Sciatic nerve (tissue), 2 donors: ENCODE data around the gene S1PR3. TPM values are rescaled to one million over a fixed set of nuclear protein-coding genes. Genes with fewer than 3 reads are reported as not detected.

Experiments used
- ATAC-seq: fragments of 200-7000 bp; cut with Tn5 transposase; one replicate; pipeline ENCODE4 v1.9.1; 2020; ENCODE audit warnings: mild to moderate bottlenecking, moderate library complexity
- DNase-seq: peaks from one replicate; pipeline ENCODE4 v3.0.0-alpha.2; 2020; ENCODE audit warnings: low spot score
- intact Hi-C: fragments of 100-400 bp; cut with DNase I; formaldehyde crosslinking; loops from one replicate; pipeline ENCODE4 v1.14.2; 2022
- total RNA-seq: library from RNA; stranded (reverse); fragmentation: NEBNext Ultra II Directional; extraction: Animal tissue kit (Norgen Biotek cat#: 25700); gene quantifications from one replicate; pipeline ENCODE4 v1.2.1, GENCODE V29; 2021
- donor health status: DM: no; HTN: no; CAD: no.
- donor health status: DM: no; HTN: no; CAD: no.

S1PR3 gene
- total RNA-seq, 1 donor from 2014 or later = 16.9 TPM

- intact Hi-C loops = loop anchor here (5.0 kb wide), 1 partner anchor 411 kb away; no protein-coding TSS in a partner anchor
- no peak for ATAC-seq
- DNase-seq = no peak
Observed at GRCh38 chr9:89002987-89003386, 11.7 kb downstream of the S1PR3 start.

GRCh38 chr9:89005323-89005722, 14.1 kb downstream of the S1PR3 start:
- no peak for DNase-seq
- ATAC-seq = no peak
- intact Hi-C loops = no loop called here

DNA sequence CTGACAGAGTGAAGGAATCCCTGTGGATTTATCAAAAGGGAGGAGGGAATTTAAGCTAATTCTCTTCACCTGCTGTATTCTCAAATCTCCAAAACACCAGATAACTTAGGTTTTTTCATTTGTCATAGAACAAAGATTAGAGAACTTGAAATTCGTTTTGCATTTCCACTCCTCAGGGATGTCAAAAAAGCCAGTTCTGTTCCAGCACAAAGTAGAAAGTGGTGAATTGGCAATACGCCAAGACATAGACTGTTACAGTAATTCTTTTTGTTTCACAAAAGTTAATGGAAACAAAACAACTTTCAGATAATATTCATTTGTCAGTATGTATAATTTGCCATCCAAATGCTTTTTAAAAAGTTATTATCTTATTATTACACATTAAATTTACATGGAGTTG, 15.0 kb downstream of the S1PR3 start:
- DNase-seq = no peak
- ATAC-seq = no peak
- intact Hi-C loops = no loop called here

- intact Hi-C loops = no loop called here
- ATAC-seq (no peak), DNase-seq (no peak)
Observed at GRCh38 chr9:89006996-89007967, 16.0 kb downstream of the S1PR3 start.

DNA sequence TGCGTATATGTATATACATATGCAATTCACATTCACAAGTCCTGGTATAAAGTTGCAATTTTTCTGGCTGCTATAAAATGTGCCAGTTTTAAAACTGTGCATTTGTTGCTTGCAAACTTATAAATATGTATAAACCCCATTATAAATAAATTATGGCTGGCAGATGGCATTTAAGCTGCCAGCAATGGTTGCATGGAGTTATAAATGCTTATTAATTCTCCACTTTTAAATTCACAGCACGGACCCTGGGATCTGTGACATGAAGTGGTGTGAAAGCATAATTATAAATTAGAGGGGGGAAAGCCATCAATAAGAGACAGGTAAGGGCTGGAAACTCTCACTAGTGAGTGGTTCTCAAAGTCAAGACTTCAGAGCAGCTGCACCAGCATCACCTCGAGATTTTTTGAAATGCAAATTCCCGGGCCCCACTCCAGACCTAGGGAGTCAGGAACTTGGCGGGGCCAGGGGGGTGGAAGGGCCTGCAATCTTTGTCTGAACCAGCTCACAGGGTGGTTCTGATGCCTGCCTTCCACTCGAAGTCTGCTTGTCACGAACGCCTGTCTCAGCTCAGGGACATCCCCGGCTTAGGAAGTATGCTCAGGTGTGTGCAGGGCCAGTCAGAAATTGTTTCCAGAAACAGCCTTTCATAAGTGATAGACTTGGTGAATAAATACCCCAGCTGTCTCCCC, 16.9 kb downstream of the S1PR3 start:
- intact Hi-C loops = no loop called here
- DNase-seq (no peak), ATAC-seq (no peak)

DNA sequence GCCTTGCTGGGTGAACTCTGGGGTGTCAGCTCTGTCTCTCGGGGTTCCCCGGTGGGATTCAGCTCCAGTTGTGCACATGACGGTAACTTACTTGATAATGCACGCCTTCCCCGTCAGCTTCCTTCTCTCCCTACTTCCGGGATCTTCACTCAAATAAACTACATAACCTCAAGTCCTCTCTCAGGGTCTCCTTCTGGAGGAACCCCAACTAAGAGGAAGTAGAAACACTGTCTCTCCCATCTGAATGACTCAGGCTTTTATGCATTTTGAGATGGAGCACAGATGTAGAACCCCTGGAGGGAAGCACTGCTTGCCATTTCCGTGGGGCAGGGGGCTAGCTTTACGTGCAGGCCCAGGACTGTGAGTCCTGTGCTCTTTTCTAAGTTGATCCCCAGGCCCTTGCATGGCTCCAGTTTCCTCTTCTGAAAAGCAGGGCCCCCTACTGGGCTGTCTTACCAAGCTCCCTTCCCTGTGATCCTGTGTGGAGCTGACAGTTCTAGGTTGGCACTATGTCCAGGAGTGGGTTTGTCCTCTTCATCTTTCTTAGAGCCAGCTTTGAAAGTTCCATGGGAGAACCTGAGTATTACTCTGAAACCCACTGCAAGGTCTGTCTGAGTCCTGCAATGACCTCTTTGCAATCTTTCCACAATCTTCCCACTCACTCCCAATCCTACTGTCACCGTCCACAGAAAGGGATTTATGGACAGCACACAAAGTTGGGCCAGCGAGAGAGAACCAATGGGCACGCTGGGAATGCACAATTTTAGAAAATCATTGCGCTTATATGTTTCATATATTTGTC, 17.7 kb downstream of the S1PR3 start:
- no peak for ATAC-seq
- intact Hi-C loops = no loop called here
- DNase-seq = no peak

- ATAC-seq (no peak), DNase-seq (no peak)
- intact Hi-C loops = no loop called here
Observed at GRCh38 chr9:89009546-89009840, 18.2 kb downstream of the S1PR3 start.

- no peak for ATAC-seq
- DNase-seq = no peak
- intact Hi-C loops = no loop called here
Observed at GRCh38 chr9:89010056-89010455, 18.8 kb downstream of the S1PR3 start.

- DNase-seq = no peak
- intact Hi-C loops = no loop called here
- ATAC-seq = no peak
Observed at GRCh38 chr9:89010526-89011111, 19.4 kb downstream of the S1PR3 start.

- intact Hi-C loops = no loop called here
- DNase-seq (no peak), ATAC-seq (no peak)
Observed at GRCh38 chr9:89011683-89012082, 20.4 kb downstream of the S1PR3 start.

DNA sequence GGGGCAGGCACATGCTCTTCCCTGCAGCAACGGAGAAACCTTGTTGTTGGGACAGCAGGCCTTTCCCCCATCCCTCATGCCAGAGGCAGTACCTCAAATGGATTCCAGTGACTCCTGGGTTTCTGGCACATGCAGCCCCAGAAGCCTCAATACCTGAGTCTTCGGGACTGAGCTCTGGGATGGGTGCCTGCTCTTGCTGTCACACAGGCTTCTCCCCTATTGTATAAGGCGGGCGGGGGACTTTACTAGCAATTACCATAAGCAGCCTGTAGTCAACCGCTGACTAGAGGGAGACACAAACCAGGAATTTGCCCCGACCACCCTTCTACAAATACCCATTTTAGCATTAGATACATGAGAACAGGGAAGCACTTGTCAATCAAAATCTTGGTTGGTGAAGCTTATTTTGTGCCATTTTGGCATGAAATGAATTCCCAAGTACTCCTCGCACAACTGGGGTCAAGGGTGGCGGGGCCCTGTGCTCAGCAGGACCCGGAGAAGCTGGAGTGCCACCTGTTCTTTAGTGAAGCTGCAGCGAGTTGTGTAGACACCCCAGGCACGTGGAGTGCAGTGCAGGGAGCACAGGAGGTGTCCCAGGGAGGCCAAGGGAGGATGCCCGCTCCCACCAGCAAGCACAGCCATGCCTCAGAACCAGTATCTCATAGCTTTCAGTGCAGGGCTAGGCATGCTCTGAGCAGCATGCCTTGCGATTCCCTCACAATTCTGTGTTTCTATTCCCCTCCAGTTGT, 21.2 kb downstream of the S1PR3 start:
- intact Hi-C loops = no loop called here
- ATAC-seq (no peak), DNase-seq (no peak)

DNA sequence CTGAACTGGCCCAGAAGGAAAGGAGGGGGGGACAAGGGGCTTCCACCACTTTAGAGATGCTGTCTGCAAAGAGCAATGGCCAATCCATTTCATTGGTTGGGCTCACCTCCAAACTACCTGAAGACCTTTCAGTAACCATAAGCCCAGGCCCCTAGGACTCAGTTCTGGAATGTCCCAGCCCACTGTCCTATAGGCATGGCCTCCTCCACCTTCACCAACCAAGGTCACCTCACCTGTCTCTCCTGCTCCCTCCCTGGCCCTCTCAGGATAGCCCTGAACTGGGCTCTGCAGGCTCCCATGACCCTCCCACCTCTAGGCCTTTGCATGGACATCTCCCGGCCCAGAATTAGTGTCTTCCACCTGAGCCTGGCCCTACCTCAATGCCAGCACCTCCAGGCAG, 22.4 kb downstream of the S1PR3 start:
- ATAC-seq (no peak), DNase-seq (no peak)
- intact Hi-C loops = no loop called here

GRCh38 chr9:89014153-89014552, 22.9 kb downstream of the S1PR3 start:
- DNase-seq = no peak
- intact Hi-C loops = no loop called here
- ATAC-seq = no peak

- intact Hi-C loops = no loop called here
- no peak for ATAC-seq
- no peak for DNase-seq
Observed at GRCh38 chr9:89015336-89015735, 24.1 kb downstream of the S1PR3 start.

DNA sequence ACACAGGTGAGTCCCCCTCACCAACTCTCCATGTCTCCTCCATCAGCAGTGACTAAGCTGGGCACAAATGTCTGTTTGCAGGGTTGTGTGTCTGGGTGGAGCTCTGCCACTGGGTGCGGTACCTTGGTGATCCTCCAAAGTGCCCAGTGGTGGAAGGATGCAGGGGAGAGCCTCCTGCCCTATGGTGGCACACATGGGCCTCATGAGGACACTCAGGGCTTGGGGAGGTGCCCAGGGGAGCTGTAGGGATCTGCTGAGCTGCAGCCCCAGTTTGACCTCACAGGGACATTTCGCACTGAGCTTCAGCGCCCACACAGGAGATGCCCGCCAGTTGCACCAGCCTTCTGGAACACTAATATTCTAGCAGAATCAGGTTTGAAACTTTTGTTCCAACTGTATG, 29.5 kb downstream of the S1PR3 start:
- DNase-seq = no peak
- ATAC-seq = no peak
- intact Hi-C loops = no loop called here

DNA sequence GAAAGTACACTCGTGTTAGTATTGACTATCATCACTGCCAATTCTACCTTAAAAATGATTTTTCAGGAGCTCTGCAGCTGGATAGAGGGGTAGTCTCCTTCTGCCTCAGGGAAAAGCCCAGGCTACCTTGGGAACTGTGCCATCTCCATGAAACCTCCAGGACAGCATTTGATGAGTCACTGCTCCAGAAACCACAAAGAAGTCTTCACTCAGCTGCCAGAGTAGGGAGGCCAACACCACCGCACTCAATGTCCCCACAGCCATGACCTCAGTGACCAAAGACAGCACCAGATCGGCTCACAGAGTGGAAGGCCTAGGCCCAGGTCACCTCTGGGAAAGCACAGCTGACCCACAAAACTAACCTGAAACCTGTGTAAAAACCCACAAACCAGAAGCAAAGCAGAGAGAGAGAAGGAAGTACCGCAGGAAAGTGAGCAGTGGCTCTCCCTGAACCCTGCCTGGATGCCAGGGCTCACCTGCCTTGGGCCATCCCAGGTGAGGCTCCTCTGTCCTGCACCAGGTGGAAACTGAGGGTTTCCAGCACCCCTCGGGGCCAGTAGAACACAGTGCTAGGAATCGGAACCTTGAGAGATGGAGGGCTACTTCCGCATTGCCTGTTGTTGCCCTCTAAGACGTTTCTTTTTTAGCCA, 30.0 kb downstream of the S1PR3 start:
- ATAC-seq (peak; percentile 80), DNase-seq (no peak)
- intact Hi-C loops = no loop called here

- no peak for DNase-seq
- intact Hi-C loops = no loop called here
- peak; percentile 56 for ATAC-seq
Observed at GRCh38 chr9:89022001-89022759, 30.9 kb downstream of the S1PR3 start.

GRCh38 chr9:89022902-89023301, 31.6 kb downstream of the S1PR3 start:
- intact Hi-C loops = no loop called here
- ATAC-seq (peak; percentile 78), DNase-seq (no peak)
